GM21737 (cell line): ENCODE data around the gene PAQR9.
"Not testable (repeated sequence)": the region's sequence is repeated elsewhere in the genome, so short reads cannot be mapped to it uniquely, and the experiment has no call there.

Source experiments
- ATAC-seq: cut with Tn5 transposase; IDR thresholded peaks from one replicate; pipeline ENCODE4 v1.9.1; 2021; ENCODE audit warnings: mild to moderate bottlenecking, moderate library complexity; ENCODE audit not compliant: unreplicated experiment

The PAQR9 gene

GRCh38 chr3:142963516-142964448 lies at the start of gene PAQR9:
TSS of gene PAQR9 (minus strand) at chr3:142963674. CDS start at chr3:142963336, 338 bp downstream.
- ATAC-seq, result no peak

GRCh38 chr3:143011705-143012104 lies 48.2 kb upstream of the PAQR9 start:
- no peak for ATAC-seq

- no peak for ATAC-seq
Observed at GRCh38 chr3:143010024-143010423, 46.5 kb upstream of the PAQR9 start.

- ATAC-seq, result no peak
Observed at GRCh38 chr3:143004823-143005222, 41.3 kb upstream of the PAQR9 start.

- no peak for ATAC-seq
Observed at GRCh38 chr3:143002727-143003126, 39.3 kb upstream of the PAQR9 start.

DNA sequence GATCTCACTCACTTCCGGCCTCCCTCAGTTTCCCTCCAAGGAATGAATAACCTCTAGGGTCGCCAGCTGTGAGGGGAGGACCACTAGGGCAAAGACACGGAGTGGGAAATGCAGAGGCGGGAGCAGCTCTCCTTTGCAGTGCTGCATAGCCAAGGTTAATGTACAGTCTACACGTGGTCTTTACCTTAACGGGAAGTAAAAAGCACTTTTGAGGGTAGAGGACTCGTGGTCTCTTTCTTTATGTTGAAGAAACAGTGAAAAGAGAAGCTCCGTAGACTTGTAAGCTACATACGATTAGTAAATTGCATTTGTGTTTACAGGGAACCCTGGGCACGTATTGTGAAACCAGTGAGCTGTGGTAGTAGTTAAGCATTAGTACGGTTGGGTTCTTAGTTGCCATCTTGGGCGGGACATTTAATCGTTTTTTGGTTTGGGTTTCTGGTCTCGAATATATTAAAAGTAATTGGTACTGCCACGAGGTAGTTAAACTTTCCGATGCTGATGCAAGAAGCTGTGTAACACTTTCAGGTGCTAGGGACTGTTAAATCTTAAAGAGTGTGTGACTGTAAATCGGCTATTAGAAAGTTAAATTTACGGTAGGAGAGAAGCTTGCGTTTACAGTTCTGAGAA lies 38.7 kb upstream of the PAQR9 start:
- ATAC-seq, result peak; percentile 25

GRCh38 chr3:143001369-143002082 lies 38.1 kb upstream of the PAQR9 start, which contains the start of gene U2SURP:
TSS of gene U2SURP (plus strand) at chr3:143001570. CDS start at chr3:143001629, 59 bp downstream.
- peak; percentile 90 for ATAC-seq

GRCh38 chr3:143001034-143001368 lies 37.5 kb upstream of the PAQR9 start:
- peak; percentile 74 for ATAC-seq

DNA sequence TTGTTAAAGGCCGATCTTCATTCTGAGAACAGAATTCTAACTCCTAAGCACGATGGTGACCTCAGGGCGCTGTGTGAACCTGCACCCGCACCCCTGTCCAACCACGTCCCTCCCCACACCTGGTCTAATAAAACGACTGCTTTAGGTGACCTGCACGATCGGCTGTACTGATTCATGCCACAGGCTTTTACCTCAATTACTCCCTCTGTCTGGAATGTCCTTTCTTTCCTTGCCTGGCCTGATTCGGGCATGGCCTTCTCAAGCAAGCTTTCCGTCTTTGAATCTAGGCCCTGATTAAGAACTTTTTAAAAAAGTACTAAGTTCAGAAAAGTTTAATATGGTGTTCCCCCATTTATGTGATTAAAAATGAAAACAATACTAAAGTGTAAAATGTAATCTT lies 37.1 kb upstream of the PAQR9 start:
- ATAC-seq, result no peak

DNA sequence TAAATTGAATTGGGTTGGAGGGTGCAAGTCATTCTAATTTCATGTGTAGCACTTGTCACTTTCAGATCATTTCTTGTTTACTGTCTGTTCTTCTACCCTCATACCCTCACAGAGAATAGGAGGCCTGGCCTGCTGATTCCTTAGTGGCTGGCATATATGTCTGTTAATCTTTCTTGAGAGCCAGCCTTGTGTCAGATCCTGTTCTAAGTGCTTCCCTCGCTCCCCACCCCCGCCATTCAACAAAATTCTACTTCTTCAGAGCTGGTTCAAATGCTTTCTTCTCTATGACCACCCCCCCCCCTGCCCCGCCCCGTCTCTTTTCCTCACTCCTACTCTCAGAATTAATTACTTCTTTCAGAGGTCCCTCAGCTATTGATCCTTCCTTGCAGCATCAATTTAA lies 36.4 kb upstream of the PAQR9 start:
- no peak for ATAC-seq

- no peak for ATAC-seq
Observed at GRCh38 chr3:142998439-142998838, 35.0 kb upstream of the PAQR9 start.

DNA sequence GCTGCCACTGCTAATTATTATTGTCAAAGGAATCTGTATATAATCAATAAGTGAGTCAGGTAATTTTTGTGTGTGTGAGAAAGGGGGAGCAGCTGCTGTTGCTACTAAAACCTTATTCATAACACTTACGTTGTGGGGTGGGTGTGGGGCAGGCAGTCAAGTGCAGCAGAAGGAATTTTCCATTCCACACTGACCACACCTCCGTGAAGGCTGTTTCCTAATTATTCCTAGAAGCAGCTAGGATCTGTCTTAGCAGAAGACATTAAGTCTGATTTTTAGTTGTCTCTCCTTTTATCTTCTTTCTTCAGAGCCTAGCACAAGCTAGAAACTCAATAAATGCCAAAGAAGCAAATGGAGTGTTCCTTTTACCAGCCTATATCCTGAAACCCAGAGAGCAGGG lies 33.9 kb upstream of the PAQR9 start:
- no peak for ATAC-seq

DNA sequence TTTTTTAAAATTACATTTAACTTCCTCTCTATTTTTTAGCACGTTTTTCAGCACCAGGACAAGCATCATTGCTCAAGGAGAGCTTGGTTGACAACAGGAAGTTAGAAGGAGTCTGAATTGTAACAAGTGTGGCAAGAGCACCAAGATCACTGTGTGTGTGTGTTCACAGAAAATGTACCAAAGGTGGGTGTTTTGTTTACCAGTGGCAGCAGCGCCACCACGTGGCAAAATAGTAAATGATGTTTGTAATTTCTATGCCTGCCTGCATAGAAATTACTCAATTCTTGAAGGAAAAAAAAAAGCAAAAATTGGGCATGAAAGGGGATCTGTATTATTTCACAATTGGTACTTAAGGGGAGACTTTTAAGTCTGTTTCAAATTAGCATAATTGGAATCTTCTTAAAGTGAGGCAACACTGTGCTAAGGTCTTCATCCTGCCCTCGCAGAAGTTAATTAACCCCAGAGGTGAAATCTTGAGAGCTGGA lies 30.5 kb upstream of the PAQR9 start:
- peak; percentile 71 for ATAC-seq

DNA sequence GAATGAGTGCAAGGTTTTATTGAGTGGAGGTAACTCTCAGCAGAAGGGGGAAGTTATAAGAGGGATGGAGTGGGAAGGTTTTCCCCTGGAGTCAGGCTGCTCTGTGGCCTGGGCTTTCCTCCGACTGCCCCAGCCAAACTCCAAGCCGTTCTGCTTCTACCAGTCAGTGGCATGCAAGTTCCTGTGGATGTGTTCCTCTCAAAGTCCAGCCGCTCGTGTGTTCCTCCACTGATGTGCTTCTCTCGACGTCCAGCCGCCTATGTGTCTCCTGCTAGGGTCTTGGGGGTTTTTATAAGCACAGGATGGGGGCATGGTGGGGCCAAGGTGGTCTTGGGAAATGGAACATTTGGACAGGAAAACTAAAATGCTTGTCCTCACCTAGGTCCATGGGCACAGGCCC lies 28.8 kb upstream of the PAQR9 start:
- no peak for ATAC-seq

GRCh38 chr3:142990721-142991120 lies 27.2 kb upstream of the PAQR9 start:
- ATAC-seq, result no peak

DNA sequence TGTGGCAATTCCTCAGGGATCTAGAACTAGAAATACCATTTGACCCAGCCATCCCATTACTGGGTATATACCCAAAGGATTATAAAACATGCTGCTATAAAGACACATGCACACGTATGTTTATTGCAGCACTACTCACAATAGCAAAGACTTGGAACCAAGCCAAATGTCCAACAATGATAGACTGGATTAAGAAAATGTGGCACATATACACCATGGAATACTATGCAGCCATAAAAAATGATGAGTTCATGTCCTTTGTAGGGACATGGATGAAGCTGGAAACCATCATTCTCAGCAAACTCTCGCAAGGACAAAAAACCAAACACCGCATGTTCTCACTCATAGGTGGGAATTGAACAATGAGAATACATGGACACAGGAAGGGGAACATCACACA lies 25.4 kb upstream of the PAQR9 start:
- not testable (repeated sequence) for ATAC-seq

DNA sequence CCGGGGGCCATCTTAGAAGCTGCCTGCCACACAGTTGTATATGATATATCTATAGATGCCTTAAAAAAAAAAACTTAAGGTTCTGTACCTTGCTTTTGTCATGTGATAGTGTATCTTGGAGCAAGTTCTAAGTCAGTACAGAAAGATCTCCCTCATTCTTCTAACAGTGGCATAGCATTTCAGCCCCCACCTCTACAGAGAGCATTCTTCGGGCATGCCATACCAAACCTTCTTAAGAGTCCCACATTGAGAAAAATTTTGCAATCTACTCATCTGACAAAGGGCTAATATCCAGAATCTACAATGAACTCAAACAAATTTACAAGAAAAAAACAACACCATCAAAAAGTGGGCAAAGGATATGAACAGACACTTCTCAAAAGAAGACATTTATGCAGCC lies 24.7 kb upstream of the PAQR9 start:
- not testable (repeated sequence) for ATAC-seq

GRCh38 chr3:142987707-142988106 lies 24.2 kb upstream of the PAQR9 start:
- no peak for ATAC-seq

- ATAC-seq, result no peak
Observed at GRCh38 chr3:142987080-142987700, 23.7 kb upstream of the PAQR9 start.

DNA sequence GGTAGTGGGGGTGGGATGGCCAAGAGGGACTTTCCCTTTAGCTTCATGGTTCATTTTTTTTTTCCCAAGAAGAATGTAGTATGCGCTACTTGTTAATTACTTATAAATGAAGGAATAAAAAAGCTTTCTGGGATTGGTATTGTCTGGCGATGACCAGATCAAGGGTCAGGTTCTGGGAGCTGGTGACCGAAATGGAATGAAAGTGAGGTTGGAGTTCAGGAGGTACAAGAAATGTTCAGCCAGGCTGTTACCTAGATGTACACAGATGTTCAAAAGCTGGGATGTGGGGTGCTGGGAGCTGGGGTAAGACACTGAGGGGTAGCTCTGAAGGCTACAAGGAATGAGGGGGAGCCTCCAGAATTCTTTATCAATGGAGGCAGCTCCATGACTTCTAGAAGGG lies 20.8 kb upstream of the PAQR9 start:
- ATAC-seq, result no peak

GRCh38 chr3:142983318-142983717 lies 19.8 kb upstream of the PAQR9 start:
- no peak for ATAC-seq
